BE2C (cell line): ENCODE measurements around the gene NDUFS7.
A peak's percentile ranks its signal among the peaks of the same experiment; 100 is the strongest.

ENCODE experiments used
- DNase-seq: peaks from one replicate; pipeline ENCODE4 v3.0.0-alpha.2; 2020
- H3K27me3 ChIP-seq: fragments of 250-450 bp; sonication (Bioruptor Pico); 2 replicates; pipeline ENCODE4 v1.5.1; 2020; ENCODE audit warnings: mild to moderate bottlenecking
- H3K36me3 ChIP-seq: fragments of 250-450 bp; sonication (Bioruptor Pico); 2 replicates; pipeline ENCODE4 v1.5.1; 2020; ENCODE audit warnings: mild to moderate bottlenecking
- H3K4me1 ChIP-seq: fragments of 250-450 bp; sonication (Bioruptor Pico); 2 replicates; pipeline ENCODE4 v1.5.1; 2020
- H3K4me3 ChIP-seq: 2 replicates; pipeline ENCODE4 v1.5.1; 2011; ENCODE audit warnings: low read depth, low read length
- H3K9me3 ChIP-seq: fragments of 250-450 bp; sonication (Bioruptor Pico); 2 replicates; pipeline ENCODE4 v1.5.1; 2020
- TF ChIP-seq, protein P1 (sequence below): IDR thresholded peaks from 2 replicates; pipeline ENCODE4 v1.5.1; 2012; ENCODE audit warnings: mild to moderate bottlenecking, low read depth, low read length

Gene NDUFS7

DNA sequence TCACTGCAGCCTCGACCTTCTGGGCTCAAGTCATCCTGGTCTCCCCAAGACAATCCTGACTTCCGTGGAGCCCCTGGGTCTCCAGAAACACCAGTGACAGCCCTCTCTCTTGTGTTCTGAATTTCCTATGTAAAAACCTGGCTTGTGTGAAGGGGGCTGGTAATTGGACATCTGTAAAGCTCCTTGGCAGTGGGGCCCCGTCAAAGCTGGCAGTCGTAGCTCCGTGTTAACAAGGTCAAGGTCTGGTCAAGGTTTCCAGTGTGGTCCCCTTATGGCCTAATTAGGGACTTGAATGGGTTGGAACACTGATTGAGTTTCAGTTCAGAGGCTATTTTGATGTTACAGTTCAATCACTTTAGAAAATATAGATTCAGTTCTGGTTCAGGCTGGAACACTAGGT lies 32.8 kb upstream of the NDUFS7 start:
- TF ChIP-seq, protein P1, sequence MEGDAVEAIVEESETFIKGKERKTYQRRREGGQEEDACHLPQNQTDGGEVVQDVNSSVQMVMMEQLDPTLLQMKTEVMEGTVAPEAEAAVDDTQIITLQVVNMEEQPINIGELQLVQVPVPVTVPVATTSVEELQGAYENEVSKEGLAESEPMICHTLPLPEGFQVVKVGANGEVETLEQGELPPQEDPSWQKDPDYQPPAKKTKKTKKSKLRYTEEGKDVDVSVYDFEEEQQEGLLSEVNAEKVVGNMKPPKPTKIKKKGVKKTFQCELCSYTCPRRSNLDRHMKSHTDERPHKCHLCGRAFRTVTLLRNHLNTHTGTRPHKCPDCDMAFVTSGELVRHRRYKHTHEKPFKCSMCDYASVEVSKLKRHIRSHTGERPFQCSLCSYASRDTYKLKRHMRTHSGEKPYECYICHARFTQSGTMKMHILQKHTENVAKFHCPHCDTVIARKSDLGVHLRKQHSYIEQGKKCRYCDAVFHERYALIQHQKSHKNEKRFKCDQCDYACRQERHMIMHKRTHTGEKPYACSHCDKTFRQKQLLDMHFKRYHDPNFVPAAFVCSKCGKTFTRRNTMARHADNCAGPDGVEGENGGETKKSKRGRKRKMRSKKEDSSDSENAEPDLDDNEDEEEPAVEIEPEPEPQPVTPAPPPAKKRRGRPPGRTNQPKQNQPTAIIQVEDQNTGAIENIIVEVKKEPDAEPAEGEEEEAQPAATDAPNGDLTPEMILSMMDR, result no peak
- Histone ChIP-seq H3K9me3 (no peaks in the 10 kb centered on the region), H3K4me1 (peaks cover 16% of the 10 kb centered on the region), H3K4me3 (peak overlapping the region; percentile 9; the same call in 1 of the 2 replicates), H3K36me3 (no peaks in the 10 kb centered on the region), H3K27me3 (no peaks in the 10 kb centered on the region)
- DNase-seq, result no peak

GRCh38 chr19:1351381-1351851 lies 32.3 kb upstream of the NDUFS7 start:
- Histone ChIP-seq H3K4me3 (peak overlapping the region; percentile 7; the same call in 1 of the 2 replicates), H3K27me3 (no peaks in the 10 kb centered on the region), H3K9me3 (no peaks in the 10 kb centered on the region), H3K36me3 (no peaks in the 10 kb centered on the region), H3K4me1 (peaks cover 16% of the 10 kb centered on the region)
- TF ChIP-seq, protein P1, result no peak
- peak; percentile 83 for DNase-seq

DNA sequence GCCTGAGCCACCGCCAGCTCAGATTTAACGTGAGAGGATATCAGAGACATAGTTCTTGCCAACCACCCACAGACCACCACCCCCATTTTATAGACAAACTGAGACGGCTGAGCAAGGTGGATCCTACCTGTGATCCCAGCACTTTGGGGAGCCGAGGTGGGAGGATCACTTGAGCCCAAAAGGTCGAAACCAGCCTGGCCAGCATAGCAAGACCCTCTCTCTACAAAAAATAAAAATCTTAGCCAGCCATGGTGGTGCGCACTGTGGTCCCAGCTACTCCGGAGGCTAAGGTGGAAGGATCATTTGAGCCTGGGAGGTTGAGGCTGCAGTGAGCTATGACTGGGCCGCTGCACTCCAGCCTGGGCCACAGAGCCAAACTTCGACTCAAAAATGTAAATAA lies 30.6 kb upstream of the NDUFS7 start:
- H3K9me3 ChIP-seq, result no peaks in the 10 kb centered on the region
- TF ChIP-seq, protein P1, result no peak

DNA sequence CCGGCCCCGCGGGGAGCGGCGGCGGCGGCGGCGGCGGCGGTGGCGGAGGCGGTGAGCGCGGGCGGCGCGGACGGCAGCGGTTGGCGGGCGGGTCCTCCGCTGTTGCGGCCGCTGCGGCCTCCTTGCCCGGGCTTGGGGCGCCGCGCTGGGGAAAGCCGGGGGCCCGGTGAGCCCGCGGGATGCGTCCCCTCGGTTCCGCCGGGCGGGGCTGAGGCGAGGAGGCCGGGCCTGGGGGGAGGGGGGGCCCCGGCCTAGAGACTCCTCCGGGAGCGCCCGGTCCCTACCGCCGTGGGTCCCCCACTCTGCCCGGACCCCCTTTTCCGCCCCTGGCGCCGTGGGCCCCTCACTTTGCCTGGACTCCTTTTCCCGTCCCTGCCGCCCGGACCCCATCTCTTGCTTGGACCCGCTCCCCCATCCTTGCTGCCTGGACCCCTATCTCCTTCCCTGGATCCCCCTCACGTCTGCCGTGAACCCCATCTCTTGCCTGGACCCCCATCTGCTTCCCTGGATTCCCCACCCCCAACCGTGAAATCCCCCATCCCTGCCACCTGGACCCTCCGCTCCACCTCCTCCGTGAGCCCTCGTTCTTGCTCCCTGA lies 28.6 kb upstream of the NDUFS7 start:
- H3K9me3 ChIP-seq, result no peaks in the 10 kb centered on the region
- TF ChIP-seq, protein P1, result no peak
- H3K4me3 ChIP-seq, result peak overlapping the region; percentile 72
- no peak for DNase-seq
- H3K4me1 ChIP-seq, result peaks cover 27% of the 10 kb centered on the region
- no peaks in the 10 kb centered on the region for H3K27me3 ChIP-seq
- H3K36me3 ChIP-seq, result peaks cover 25% of the 10 kb centered on the region

More for the DNA sequence above, 30.6 kb upstream of the NDUFS7 start:
- no peak for DNase-seq
- Histone ChIP-seq H3K36me3 (peaks cover 7% of the 10 kb centered on the region), H3K27me3 (no peaks in the 10 kb centered on the region), H3K4me3 (no peak overlapping the region), H3K4me1 (peaks cover 21% of the 10 kb centered on the region)

DNA sequence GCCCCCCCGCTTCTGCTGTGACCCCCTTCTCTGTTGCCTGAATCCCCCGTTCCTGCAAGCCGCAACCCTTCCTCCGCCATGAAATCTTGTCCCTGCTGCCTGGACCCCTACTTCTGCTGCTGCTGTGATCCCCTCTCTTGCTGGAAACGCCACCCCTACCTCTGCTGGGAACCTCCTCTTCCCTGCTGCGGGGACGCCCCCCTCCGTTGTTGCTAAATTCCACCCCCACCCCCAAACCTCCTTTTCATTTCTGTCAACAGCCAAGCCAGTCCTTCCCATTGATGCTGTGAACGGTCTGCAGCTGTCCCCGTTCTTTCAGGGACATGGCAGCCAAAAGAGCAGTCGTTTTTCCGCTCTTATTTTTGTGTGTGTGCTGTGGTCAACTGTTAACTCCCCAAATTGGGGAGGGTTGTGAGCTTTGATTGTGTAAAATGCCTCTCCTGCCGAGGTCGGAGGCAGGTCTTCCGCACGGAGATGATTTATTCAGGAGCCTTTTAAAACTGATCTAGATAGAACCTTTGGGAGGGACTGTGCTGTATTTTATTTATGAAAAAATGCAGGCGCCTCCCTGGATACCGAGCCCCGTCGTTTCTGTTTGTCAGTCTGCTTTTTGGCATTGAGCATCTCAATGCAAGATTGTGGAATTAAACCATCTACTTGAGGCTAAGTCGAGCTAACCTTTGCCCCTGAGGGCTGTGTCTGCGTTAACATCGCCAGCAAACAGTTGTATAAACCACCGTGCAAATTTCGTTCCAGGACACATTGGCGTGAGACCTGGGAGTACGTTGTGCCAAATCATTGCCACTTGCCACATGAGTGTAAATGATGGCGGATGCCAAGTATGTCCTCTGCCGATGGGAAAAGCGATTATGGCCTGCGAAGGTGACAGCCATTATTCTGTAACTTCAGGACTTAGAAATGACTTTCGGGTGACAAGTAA lies 27.9 kb upstream of the NDUFS7 start:
- TF ChIP-seq, protein P1, result no peak
- Histone ChIP-seq H3K4me1 (peaks cover 29% of the 10 kb centered on the region), H3K36me3 (peaks cover 30% of the 10 kb centered on the region), H3K4me3 (peak overlapping the region; percentile 72), H3K27me3 (no peaks in the 10 kb centered on the region), H3K9me3 (no peaks in the 10 kb centered on the region)
- DNase-seq, result no peak
